ENCODE measurements around the gene PCBP3. TPM values are rescaled to one million over a fixed set of nuclear protein-coding genes. Genes with fewer than 3 reads are reported as not detected.

The PCBP3 gene
- total RNA-seq, 1 donor from 2014 or later, result not detected

GRCh38 chr21:45680215-45680614, 36.7 kb downstream of the PCBP3 start:
- DNase-seq (ENCODE audit: low read depth) (no peak), FAIRE-seq (no peak)
- Histone ChIP-seq H3K36me3 (ENCODE audit: control insufficient read depth, insufficient read depth, low read length) (no peaks in the 10 kb centered on the region), H3K4me3 (ENCODE audit: low read depth, low read length) (no peak overlapping the region), H3K27me3 (ENCODE audit: control insufficient read depth, insufficient read depth, low read length) (no peaks in the 10 kb centered on the region)
- no peak for TF ChIP-seq CTCF (IDR thresholded peaks at IDR 0.05; ENCODE audit: insufficient read depth, low read length, severe bottlenecking)

- Histone ChIP-seq H3K4me3 (ENCODE audit: low read depth, low read length) (no peak overlapping the region), H3K27me3 (ENCODE audit: control insufficient read depth, insufficient read depth, low read length) (no peaks in the 10 kb centered on the region), H3K36me3 (ENCODE audit: control insufficient read depth, insufficient read depth, low read length) (no peaks in the 10 kb centered on the region)
- DNase-seq (ENCODE audit: low read depth), result no peak
- no peak for FAIRE-seq
- TF ChIP-seq CTCF (IDR thresholded peaks at IDR 0.05; ENCODE audit: insufficient read depth, low read length, severe bottlenecking), result no peak
These were observed 51.6 kb downstream of the PCBP3 start for GRCh38 chr21:45695086-45695485.

GRCh38 chr21:45698493-45699184, 55.1 kb downstream of the PCBP3 start:
- H3K4me3 ChIP-seq (ENCODE audit: low read depth, low read length), result no peak overlapping the region
- H3K36me3 ChIP-seq (ENCODE audit: control insufficient read depth, insufficient read depth, low read length), result no peaks in the 10 kb centered on the region
- peak; percentile 71 for DNase-seq (ENCODE audit: low read depth)
- TF ChIP-seq CTCF (IDR thresholded peaks at IDR 0.05; ENCODE audit: insufficient read depth, low read length, severe bottlenecking), result no peak
- no peak for FAIRE-seq
- H3K27me3 ChIP-seq (ENCODE audit: control insufficient read depth, insufficient read depth, low read length), result no peaks in the 10 kb centered on the region

- Histone ChIP-seq H3K36me3 (ENCODE audit: control insufficient read depth, insufficient read depth, low read length) (no peaks in the 10 kb centered on the region), H3K4me3 (ENCODE audit: low read depth, low read length) (no peak overlapping the region), H3K27me3 (ENCODE audit: control insufficient read depth, insufficient read depth, low read length) (no peaks in the 10 kb centered on the region)
- no peak for TF ChIP-seq CTCF (IDR thresholded peaks at IDR 0.05; ENCODE audit: insufficient read depth, low read length, severe bottlenecking)
- FAIRE-seq, result no peak
- DNase-seq (ENCODE audit: low read depth), result no peak
These were observed 55.9 kb downstream of the PCBP3 start for GRCh38 chr21:45699251-45699942.

DNA sequence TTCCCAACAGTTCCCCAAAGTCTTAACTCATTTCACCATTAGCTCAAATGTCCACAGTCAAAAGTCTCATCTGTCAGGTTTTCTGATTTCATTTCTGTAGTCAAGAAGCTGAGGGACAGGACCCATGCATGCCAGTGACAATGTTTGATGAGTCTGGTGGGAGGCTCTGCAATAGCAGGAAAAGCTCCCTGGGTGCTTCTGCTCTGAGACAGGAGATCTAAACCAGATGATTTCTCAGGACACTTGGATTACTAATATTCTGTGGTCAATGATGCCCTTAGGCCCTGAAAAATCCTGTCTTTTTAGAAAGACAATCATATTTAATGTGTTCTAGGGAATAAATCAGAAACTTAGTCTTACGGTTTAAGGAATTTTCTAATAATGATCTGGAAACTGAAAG, 56.4 kb downstream of the PCBP3 start:
- no peak for FAIRE-seq
- Histone ChIP-seq H3K27me3 (ENCODE audit: control insufficient read depth, insufficient read depth, low read length) (no peaks in the 10 kb centered on the region), H3K4me3 (ENCODE audit: low read depth, low read length) (no peak overlapping the region), H3K36me3 (ENCODE audit: control insufficient read depth, insufficient read depth, low read length) (no peaks in the 10 kb centered on the region)
- no peak for DNase-seq (ENCODE audit: low read depth)
- no peak for TF ChIP-seq CTCF (IDR thresholded peaks at IDR 0.05; ENCODE audit: insufficient read depth, low read length, severe bottlenecking)

Measured in bronchial epithelial cell (primary cell).